GM10847 (cell line): ENCODE results near the gene PFN3.

Source experiments
- POLR2A ChIP-seq: IDR thresholded peaks from 2 replicates; pipeline ENCODE4 v1.6.1; 2011; ENCODE audit not compliant: insufficient read length; ENCODE audit errors: extremely low read depth

Gene PFN3

GRCh38 chr5:177412603-177413233 lies 12.3 kb upstream of the PFN3 start:
- no peak for TF ChIP-seq POLR2A

GRCh38 chr5:177410575-177410974 lies 10.1 kb upstream of the PFN3 start:
- TF ChIP-seq POLR2A, result no peak

GRCh38 chr5:177409043-177409801 lies 8.8 kb upstream of the PFN3 start, which contains the start of gene F12:
TSS of gene F12 (minus strand) at chr5:177409564. CDS start at chr5:177409527, 37 bp downstream.
- TF ChIP-seq POLR2A, result no peak

GRCh38 chr5:177405805-177406204 lies 5.3 kb upstream of the PFN3 start:
- TF ChIP-seq POLR2A, result no peak

- no peak for TF ChIP-seq POLR2A
Observed at GRCh38 chr5:177405312-177405711, 4.9 kb upstream of the PFN3 start.

GRCh38 chr5:177404641-177405179 lies 4.2 kb upstream of the PFN3 start:
- TF ChIP-seq POLR2A, result no peak

- peak; percentile 5 for TF ChIP-seq POLR2A
Observed at GRCh38 chr5:177403792-177404640, 3.6 kb upstream of the PFN3 start.

GRCh38 chr5:177403102-177403791 lies 2.8 kb upstream of the PFN3 start:
- no peak for TF ChIP-seq POLR2A

- TF ChIP-seq POLR2A, result no peak
Observed at GRCh38 chr5:177402271-177403043, 2.0 kb upstream of the PFN3 start.

GRCh38 chr5:177397875-177398390 lies 2.5 kb downstream of the PFN3 start:
- TF ChIP-seq POLR2A, result no peak

GRCh38 chr5:177396807-177397206 lies 3.7 kb downstream of the PFN3 start:
- no peak for TF ChIP-seq POLR2A

GRCh38 chr5:177396078-177396477 lies 4.4 kb downstream of the PFN3 start:
- TF ChIP-seq POLR2A, result no peak

- TF ChIP-seq POLR2A, result no peak
Observed at GRCh38 chr5:177393990-177394389, 6.5 kb downstream of the PFN3 start.

GRCh38 chr5:177393206-177393765 lies 7.2 kb downstream of the PFN3 start:
- TF ChIP-seq POLR2A, result no peak
